HG02970 (cell line): Measurements from ENCODE around the gene EMC8.
"Not testable (repeated sequence)": the region's sequence is repeated elsewhere in the genome, so short reads cannot be mapped to it uniquely, and the experiment has no call there.

Source experiments
- ATAC-seq: cut with Tn5 transposase; IDR thresholded peaks from one replicate; pipeline ENCODE4 v1.9.1; 2021; ENCODE audit warnings: mild to moderate bottlenecking, moderate library complexity, moderate number of reproducible peaks; ENCODE audit not compliant: unreplicated experiment, low FRiP score

EMC8 gene

DNA sequence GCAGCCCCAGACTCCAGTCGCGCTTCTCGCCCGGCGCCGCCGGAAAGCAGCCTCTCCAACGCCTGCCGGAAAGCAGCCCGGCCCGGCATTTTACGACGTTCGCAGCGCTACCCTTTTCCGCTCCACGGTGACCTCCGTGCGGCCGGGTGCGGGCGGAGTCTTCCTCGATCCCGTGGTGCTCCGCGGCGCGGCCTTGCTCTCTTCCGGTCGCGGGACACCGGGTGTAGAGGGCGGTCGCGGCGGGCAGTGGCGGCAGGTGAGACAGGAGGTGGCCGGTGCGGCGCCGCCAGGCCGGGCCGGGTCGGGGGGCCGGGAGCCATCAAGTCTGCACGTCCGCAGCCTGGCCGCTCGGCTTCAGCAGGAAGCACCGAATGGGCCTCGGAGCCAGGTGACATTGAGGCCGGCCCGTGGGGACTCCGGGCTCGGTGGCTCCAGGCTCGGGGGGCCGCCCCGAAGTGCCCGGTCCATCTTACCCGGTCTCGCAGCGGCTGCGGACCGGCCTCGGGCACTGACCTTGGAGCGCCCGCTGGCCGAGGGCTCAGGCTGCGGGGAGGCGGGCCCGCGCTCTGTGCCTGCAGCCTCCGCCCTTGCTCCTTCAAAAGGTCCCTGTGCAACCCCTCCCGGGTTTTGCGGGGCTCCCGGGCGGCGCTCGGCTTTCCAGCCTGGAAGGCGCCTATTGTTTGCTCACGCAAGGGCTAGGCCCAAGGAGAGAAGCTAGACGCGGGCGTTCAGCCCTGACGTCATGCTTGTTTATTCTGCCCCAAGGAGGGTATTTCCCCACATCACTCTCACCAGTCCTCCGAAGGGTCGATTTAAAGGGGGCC lies at the start of gene EMC8, which contains the start of gene COX4I1:
Gene EMC8, minus strand, starts transcription at position 48 of the 824 bp plus-strand sequence. CDS start 249 bp downstream, outside the sequence.
Gene COX4I1, plus strand, starts transcription at position 199 of the 824 bp plus-strand sequence. CDS start 1,511 bp downstream, outside the sequence.
- peak; percentile 72 for ATAC-seq

DNA sequence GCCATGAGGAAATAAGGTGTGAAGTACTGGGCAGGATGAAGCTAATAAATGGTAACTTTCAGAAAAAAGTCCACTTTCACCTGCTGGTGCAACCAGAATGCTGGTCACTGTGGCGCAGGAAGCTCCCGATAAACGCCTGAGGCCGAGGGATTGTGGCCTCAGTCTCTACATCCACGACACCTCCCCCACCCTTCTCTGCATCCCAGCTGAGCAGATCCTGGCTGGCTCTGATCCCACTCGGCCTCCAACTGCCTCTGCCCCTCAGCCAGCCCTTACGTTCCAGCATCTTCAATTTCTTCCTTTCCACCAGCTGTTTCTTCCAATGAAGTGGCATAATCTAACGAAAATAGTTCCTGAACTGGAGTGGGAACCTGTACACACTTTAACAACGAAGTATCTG lies 49.6 kb upstream of the EMC8 start:
- no peak for ATAC-seq

DNA sequence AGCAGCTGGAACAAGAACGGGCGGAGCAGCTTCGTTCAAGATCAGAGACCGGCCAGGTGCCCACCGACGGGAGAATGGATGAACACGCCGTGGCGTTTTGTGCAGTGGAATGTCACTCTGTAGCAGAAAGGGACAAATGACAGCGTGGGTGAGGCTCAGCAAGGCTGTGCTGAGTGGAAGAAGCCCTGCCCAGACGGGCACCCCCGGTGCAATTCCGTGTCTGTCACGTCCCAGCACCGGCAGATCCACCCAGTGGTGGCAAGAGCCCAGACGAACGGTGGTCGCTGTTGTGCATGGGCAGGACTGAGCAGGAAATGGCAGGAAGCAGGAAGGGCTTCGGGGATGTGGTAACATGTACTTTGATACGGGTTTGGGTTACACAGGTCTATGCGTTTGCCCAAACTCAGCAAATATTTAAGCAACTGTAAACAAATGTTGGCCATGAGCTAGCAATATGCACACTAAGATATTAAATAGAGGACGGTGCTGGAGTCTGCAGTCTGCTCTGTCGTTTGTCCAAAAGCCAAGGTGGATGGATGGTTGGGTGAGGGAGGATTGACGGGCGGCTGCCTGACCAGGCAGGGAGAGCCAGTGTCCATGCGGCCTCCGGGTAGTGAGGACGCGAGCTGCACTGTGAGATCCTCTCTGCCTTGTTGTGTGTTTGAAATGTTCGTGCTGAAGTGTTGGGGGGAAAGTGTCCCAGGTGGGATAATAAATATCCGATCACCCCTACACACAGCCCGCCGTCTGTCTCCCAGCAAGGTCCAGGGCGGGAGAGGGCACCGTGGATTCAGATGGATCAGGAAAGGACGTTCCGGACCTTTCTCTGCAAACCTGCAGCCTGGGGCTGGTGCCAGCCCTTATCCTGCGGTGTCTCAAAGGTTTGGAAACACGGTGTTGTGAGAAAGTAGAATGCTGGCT lies 48.6 kb upstream of the EMC8 start:
- no peak for ATAC-seq

DNA sequence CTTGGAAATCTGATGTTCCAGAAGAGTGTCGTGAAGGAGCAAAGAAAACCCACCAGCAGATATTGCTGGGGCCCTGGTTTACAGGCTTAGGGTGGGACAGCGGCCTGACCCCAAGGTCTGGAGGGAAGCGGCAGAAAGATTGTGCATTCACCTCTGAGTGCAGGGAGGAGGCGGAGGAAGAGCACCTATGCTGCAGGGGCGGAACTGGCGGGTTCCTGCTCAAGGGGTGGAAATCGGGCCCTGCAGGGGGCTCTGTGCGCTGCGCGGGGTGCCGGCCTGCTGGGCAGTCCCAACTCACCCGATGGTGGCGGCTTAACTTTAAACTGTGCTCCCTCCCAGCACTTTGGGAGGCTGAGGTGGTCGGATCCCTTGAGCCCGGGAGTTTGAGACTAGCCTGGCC lies 47.7 kb upstream of the EMC8 start:
- ATAC-seq, result no peak

DNA sequence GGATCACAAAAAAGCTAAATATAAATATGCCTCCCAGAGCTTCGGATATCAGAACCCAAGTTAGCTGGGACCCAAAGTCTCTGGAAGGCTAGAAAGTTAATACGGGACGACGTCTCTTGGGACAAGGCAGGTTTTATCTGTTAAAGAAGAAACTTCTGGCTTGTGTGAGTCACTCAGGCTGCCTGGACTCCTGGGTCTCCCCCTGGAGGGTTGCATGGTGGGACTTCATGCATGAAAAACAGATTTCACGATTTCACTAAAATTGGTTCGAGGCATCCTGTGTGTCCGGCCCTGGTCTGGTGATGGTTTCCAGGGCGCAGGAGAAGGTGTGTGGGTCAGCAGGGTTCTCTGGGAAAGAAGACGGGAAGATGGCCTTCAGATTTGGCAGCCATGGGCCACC lies 47.1 kb upstream of the EMC8 start:
- ATAC-seq, result no peak

DNA sequence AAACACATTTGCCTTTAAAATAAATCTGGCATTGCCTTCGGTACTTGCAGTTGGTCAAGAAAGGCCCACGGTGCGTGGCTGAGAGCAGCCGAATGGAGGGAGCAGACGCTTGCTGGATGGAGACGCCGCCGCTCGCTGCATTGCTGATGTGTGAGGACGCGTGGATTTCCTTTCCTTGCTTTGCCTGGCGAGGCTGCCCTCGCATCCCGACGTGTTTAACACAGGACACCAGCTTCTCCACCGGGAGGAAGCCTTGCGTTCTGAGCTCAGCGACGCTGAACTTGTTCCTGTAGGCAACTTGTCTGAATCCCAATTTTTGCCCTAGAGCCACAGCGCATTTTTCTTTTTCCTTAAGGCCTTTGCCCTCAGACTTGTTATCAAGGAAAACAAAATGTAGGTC lies 45.9 kb upstream of the EMC8 start:
- ATAC-seq, result no peak

DNA sequence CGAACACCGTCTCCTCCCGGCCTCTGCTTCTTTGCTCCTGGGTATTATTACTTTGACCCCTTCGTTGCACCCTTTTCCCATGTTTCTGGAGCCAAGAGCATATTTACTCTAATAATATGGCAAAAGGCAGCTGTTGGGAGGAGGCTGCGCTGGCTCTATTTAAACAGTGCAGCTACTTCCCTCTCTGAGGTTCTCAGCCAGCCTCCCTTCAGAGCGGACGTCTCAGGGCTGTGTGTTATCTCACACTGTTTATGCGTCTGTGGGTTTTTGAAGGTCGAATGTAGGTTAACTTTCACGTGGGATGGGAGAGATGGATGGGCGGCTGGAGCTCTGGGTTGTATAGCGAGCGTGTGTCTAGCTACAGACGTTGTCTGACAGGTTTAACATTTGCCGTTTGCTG lies 45.4 kb upstream of the EMC8 start:
- no peak for ATAC-seq

DNA sequence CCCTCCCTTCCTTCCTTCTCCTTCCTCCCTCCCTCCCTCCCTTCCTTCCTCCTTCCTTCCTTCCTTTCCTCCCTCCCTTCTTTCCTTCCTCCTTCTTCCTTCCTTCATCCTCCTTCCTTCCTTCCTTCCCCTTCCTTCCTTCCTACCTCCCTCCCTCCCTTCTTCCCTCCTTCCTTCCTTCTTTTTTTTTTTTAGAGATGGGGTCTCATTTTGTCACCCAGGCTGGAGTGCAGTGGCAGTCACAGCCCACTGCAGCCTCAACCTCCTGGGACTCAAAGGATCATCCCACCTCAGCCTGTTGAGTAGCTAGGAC lies 44.8 kb upstream of the EMC8 start:
- no peak for ATAC-seq

DNA sequence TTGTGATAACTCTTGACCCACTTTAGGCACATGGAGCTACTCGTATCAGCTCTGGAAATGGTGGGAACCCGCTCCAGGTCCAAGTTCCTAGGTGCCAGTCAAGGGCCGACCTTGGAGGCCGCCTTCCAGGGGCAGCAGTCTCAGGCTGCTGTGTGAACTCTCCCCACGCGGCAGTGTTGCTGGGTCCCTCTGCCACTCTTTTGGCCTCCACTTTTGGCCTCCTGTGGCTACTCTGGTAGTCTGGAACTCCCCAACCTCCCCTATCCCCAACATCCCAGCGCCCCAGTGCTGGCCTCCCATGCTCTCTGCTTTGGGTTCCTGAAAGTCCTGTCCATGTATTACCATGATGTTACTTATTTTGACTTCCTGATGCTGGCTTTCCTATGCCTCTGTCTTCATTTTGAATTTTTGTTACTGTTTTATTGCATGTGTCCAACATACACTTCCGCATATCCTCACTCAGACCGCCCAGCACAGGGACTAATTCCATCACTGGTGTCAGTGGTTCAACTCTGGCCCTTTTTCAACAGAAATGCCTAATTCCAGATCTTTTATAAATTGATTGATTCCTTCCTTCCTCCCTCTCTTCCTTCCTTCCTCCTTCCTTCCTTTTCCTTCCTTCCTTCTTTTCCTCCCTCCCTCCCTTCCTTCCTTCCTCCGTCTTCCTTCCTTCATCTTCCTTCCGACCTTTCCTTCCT lies 44.3 kb upstream of the EMC8 start:
- ATAC-seq, result no peak

DNA sequence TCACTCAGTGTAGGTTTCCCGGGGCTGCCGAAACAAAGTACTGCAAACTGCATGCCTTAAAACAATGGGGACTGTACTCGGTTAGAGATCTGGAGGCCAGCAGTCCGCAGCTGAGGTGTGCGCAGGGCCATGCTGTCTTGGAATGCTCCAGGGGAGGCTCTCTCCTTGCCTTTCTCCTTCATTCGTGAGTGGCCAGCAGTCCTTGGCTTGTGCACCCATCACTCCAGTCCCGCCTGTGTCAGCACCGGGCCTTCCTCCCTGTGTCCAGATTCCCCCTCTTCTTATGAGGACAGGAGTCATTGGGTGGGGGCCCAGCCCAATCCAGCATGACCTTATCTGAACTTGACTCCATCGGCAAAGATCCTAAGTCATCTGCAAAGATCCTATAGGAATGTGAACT lies 43.5 kb upstream of the EMC8 start:
- ATAC-seq, result no peak

DNA sequence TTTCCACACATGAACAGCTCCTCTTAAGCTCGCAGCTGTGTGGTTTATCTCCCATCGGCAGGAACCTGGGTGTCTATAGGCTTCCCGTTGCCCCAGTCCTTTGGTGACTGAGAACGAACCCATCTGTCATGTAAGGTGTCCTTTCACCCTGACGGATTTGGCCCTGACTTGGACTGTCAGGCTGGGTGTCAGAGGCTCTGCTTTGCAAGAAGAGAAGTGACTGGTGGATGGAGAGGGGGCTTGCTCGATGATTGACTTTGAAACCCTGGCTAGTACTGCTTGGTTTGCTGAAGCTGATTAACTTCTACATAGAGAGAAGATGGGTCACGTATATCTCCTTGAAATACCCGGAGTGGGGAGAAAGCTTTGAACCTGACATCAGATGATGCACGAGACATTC lies 43.1 kb upstream of the EMC8 start:
- ATAC-seq, result no peak

DNA sequence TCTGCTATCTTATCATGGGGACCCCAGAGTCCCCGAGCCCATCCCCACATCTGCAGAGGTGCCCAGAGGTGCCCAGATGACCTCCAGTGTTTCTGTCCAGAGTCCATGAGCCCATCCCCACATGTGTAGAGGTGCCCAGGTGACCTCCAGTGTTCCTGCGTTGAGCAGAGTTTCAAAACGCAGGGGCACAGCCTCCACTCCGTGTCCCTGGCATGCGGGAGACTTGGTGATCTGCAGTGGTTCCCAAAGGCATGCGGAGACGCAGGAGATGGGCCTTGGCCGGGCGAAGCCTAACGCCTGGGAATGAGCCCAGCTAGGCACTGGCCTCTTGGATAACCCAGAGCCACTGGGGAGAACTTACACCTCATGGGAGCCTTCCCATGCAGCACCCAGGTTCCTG lies 41.5 kb upstream of the EMC8 start:
- ATAC-seq, result no peak

DNA sequence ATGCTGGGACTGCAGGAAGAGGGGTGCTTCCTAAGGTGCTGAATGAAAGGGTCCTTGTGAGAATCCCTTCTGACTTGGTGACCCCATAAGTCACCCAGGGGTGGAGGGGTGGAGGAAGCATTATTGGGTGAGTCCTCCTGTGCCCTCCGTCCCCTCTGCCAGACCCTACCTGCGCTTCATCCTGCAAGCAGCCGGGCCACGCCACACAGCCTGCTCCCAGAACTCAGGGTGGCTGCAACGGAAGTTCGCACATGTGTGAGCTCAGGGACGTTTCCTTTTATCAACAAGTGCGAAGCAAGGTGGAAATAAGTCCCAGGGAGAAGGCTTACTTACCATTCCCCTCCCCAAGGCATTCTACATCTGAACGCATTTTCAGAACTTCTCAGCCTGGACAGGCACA lies 41.1 kb upstream of the EMC8 start:
- ATAC-seq, result no peak

DNA sequence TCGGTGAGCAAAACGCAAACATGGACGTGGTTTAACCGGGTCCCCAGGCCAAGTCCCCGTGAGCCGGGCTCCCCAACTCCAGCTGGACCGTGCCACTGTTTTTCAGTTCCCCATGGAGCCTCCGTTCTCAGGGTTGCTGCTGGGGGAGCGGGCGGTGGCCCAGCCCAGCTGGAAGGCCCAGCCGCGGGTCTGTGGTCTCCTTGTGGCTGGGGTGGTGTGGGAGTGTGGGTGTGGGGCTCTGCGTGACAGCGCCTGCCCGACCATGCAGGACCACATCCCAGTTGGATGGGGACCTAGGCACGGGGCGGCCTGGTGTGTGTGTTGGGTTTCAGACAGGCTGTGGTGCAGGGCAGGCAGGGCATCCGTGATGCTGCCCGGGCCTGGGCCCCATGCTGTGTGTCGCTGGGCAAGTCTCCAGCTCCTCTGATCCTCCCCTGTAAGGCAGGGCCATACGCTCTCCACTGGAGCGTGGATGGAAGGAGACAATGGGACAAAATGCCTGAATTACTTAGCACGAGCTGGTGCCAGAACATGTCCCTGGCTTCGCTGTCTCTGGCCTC lies 40.4 kb upstream of the EMC8 start:
- ATAC-seq, result no peak

DNA sequence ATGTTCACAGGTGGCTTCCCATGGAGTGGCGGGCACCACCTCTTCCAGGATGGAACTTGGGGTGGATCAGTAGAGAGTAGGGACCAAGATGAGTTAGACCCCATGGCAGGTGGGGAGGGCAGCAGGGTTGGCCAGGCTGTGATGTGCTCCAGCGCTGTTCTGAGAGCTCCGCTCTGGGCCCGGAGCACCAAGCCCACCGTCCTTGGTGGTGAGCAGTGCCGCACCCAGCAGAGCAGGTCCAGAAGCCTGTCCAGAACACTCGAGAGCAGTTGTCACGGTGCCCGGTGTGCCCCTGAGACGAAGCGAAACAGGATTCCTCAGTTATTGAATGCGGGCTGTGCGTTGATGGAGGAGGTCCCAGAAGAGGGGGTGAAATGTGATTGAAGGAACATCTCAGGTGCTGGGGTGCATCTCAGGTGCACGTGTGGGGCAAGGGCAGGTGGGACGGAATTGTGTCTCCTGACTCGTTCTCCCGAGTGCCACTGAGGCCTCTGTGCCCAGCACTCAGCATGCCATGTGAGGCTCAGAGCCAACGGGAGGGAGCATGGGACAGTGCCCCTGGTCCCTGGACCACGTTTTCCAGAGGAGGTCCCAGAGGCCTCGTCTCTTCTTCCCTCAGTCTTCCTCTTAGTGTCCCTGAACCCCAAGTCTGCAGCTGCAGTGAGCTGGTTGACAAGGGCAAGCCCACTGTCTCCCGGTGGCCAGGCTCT lies 39.7 kb upstream of the EMC8 start:
- no peak for ATAC-seq

DNA sequence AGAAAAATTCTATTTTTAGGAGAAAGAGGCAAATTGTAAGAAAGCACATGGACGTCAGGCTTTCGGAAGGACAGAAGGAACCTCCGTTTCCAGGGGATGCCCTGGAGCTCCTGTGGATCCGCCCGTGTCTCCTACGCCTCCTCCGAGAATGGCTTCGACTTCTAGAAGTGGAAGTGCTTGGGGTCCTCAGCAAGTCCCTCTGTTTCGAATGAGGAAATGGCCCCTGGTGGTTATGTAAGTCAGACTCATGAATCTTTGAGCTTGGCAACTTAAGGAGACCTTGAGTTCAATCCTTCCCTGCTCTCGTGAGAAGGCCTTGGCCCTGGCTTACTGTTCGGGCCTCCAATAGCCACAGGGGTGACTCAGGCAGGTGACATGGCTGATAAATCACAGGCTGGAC lies 39.0 kb upstream of the EMC8 start:
- ATAC-seq, result no peak

DNA sequence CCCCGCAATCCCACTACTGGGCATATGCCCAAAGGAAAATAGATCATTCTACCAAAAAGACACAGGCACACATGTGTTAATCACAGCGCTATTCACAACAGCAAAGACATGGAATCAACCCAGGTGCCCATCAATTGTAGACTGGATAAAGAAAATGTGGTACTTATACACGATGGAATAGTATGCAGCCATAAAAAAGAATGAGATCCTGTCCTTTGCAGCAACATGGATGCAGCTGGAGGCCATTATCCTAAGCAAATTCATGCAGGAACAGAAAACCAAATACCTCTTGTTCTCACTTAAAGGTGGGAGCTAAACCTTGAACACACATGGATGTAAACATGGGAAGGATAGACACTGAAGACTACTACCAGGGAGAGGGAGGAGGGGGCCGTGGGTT lies 38.3 kb upstream of the EMC8 start:
- ATAC-seq, result not testable (repeated sequence)

DNA sequence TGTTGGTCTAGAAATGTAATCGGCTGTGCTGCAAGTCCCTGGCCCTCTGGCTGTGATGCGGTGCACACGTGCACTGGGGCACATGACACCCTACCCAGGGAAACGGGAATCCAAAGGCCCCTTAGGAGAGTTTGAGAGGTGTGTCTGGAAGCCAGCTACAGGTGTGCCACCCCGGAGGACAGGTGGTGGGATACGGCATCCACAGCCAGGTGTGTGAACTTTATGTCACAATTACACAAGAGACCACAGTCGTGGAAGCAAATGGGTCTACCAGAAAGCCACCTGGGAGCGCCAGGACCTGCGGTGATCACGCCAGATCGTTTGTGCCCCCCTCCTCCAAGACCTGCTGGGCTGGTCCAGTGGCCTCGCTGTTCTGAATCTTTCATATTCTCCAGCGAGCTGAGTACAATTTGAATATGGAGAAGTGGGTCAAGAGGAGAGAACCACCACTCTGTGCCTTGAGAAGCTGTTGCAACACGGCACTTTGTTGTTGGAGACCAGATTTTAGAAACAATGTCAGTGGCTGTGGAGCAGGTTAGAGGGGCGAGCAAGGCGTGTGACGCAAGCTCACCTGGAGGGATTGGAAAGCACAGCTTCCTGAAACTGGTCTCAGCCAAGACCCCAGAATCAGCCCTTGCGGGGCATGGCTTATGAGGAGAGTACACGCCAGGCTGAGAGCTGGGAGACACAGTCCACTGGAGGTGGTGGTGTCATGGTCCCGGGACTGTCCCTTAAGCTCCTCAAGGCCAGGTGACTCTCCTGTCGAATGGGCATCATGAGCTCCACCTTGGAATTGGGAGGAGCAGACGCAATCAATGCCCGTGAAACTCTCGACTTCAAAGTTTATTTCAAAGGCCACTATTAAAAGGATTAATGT lies 37.6 kb upstream of the EMC8 start:
- ATAC-seq, result no peak
